Epidermal melanocyte (primary cell): Measurements from ENCODE around the gene ENTREP3.
"Not testable (repeated sequence)": the region's sequence is repeated elsewhere in the genome, so short reads cannot be mapped to it uniquely, and the experiment has no call there.

Experiments used
- DNase-seq: peaks from one replicate; pipeline ENCODE4 v3.0.0; 2011; ENCODE audit warnings: low spot score; ENCODE audit not compliant: insufficient read length

ENTREP3 gene

GRCh38 chr1:155255243-155256007 is at the start of gene ENTREP3:
TSS of gene ENTREP3 (minus strand) at chr1:155255483. CDS start at chr1:155254877, 606 bp downstream.
- DNase-seq: peak; percentile 96

GRCh38 chr1:155304558-155305063 is 49.3 kb upstream of the ENTREP3 start:
- no peak for DNase-seq

- no peak for DNase-seq
Observed at GRCh38 chr1:155301342-155301841, 46.1 kb upstream of the ENTREP3 start, which contains the start of gene PKLR. TSS of gene PKLR (minus strand) at chr1:155301438. CDS start at chr1:155301395, 43 bp downstream.

- DNase-seq: no peak
Observed at GRCh38 chr1:155300553-155301329, 45.5 kb upstream of the ENTREP3 start.

GRCh38 chr1:155300024-155300423 is 44.7 kb upstream of the ENTREP3 start:
- DNase-seq: no peak

GRCh38 chr1:155297384-155297783 is 42.1 kb upstream of the ENTREP3 start:
- DNase-seq: no peak

- DNase-seq: no peak
Observed at GRCh38 chr1:155296661-155297060, 41.4 kb upstream of the ENTREP3 start.

GRCh38 chr1:155295942-155296267 is 40.6 kb upstream of the ENTREP3 start:
- no peak for DNase-seq

GRCh38 chr1:155295183-155295941 is 40.1 kb upstream of the ENTREP3 start:
- DNase-seq: no peak

GRCh38 chr1:155294520-155295182 is 39.4 kb upstream of the ENTREP3 start:
- DNase-seq: no peak

- no peak for DNase-seq
Observed at GRCh38 chr1:155293086-155293749, 37.9 kb upstream of the ENTREP3 start.

GRCh38 chr1:155291006-155291405 is 35.7 kb upstream of the ENTREP3 start:
- not testable (repeated sequence) for DNase-seq

GRCh38 chr1:155287987-155288543 is 32.8 kb upstream of the ENTREP3 start:
- no peak for DNase-seq

GRCh38 chr1:155286544-155286943 is 31.3 kb upstream of the ENTREP3 start:
- DNase-seq: no peak

GRCh38 chr1:155285631-155286044 is 30.4 kb upstream of the ENTREP3 start:
- DNase-seq: no peak

- DNase-seq: no peak
Observed at GRCh38 chr1:155285063-155285462, 29.8 kb upstream of the ENTREP3 start.

- no peak for DNase-seq
Observed at GRCh38 chr1:155284476-155284875, 29.2 kb upstream of the ENTREP3 start.

- DNase-seq: no peak
Observed at GRCh38 chr1:155282488-155283091, 27.3 kb upstream of the ENTREP3 start.

- DNase-seq: no peak
Observed at GRCh38 chr1:155279268-155279667, 24.0 kb upstream of the ENTREP3 start.
